ENCODE results near the gene LAYN. TPM values are rescaled to one million over a fixed set of nuclear protein-coding genes. Genes with fewer than 3 reads are reported as not detected.
A peak's percentile ranks its signal among the peaks of the same experiment; 100 is the strongest.

LAYN gene
- total and polyA plus RNA-seq, 2 of the 13 experiments (the other 11 are each of a cell fraction or from before 2014, with no cell fraction given) = 0.17 TPM; not detected in 1

GRCh38 chr11:111604392-111605009 lies 64.0 kb downstream of the LAYN start:
- CTCF ChIA-PET (ENCODE audit: low intra/inter-chr PET ratio, low total read pairs) = interaction anchor here (0.9 to 2.6 kb wide), 2 partner anchors 122 to 173 kb away, joined by 4 to 16 read pairs; no protein-coding TSS in a partner anchor
- intact Hi-C loops (cut with micrococcal nuclease; ENCODE audit: unreplicated experiment) (loop anchor here (1.0 to 5.0 kb wide), 3 partner anchors 23 to 173 kb away; no protein-coding TSS in a partner anchor), in situ Hi-C loops (cut with HindIII; ENCODE audit: extremely low pct_ligation_motif_present, low pct_unique_long_range_greater_than_20kb) (loop anchor here (5.0 kb wide), 2 partner anchors 173 to 238 kb away; no protein-coding TSS in a partner anchor)
- Histone ChIP-seq H2AFZ (ENCODE audit: low read length) (no peak overlapping the region), H3K27ac (ENCODE audit: extremely low read length, insufficient read depth, low read length) (no peak overlapping the region), H3K9ac (ENCODE audit: insufficient read depth, low read depth, low read length) (0 out of 2 replicates have a peak overlapping the region, but pooled peaks have one; percentile 95), H3K4me3 (replicated peaks in 1 of 3; ENCODE audit: insufficient read depth in 1 of 3, low read depth in 2 of 3, low read length in 3 of 3) (peak overlapping the region; percentile 32 to 90 (median 84)), H4K20me1 (ENCODE audit: insufficient read depth, low read length) (peaks cover 10% of the 10 kb centered on the region), H3K9me3 (ENCODE audit: low read length) (no peaks in the 10 kb centered on the region), H3K4me1 (ENCODE audit: insufficient read depth, low read length) (peaks cover 51% of the 10 kb centered on the region), H3K36me3 (replicated peaks in 1 of 2; ENCODE audit: control insufficient read depth in 1 of 2, insufficient read depth in 2 of 2, low read length in 2 of 2) (no peaks in the 10 kb centered on the region), H3K79me2 (ENCODE audit: insufficient read depth, low read length) (peaks cover 63% of the 10 kb centered on the region), H3K27me3 (ENCODE audit: control insufficient read depth in 1 of 2, insufficient read depth in 2 of 2, low read length in 2 of 2) (no peaks in the 10 kb centered on the region), H3K4me2 (ENCODE audit: low read depth, low read length) (peak overlapping the region; percentile 90)
- WGBS (ENCODE audit: low lambda C conversion rate) = 25% methylated on average over 9 of the region's 9 CpGs
- POLR2A ChIA-PET = interaction anchor here (0.6 to 3.1 kb wide), 5 partner anchors 9 to 173 kb away, joined by 3 to 17 read pairs (median 3); partner anchors contain the start of gene PPP2R1B
- FAIRE-seq = no peak
- DNase-seq (ENCODE audit: low spot score) = peak; percentile 61
- BruUV-seq (replicated peaks) = no TSS peak
- no peak for ATAC-seq
- TF ChIP-seq CBX1 (IDR thresholded peaks at IDR 0.05; ENCODE audit: low read depth) (no peak), GATAD2A (CRISPR knock-in tag; IDR thresholded peaks at IDR 0.05) (peak; percentile 30; the same call in 1 of the 2 replicates), SMC3 (IDR thresholded peaks at IDR 0.05; ENCODE audit: low read length) (peak; percentile 60), ATF7-NPFF (CRISPR knock-in tag; IDR thresholded peaks at IDR 0.05; ENCODE audit: low read depth) (no peak), AGO2 (optimal IDR thresholded peaks at IDR 0.05; ENCODE audit: low read depth, low read length) (no peak), GLMP (CRISPR knock-in tag; IDR thresholded peaks at IDR 0.05; ENCODE audit: borderline replicate concordance) (no peak), ZNF75D (CRISPR knock-in tag; IDR thresholded peaks at IDR 0.05; ENCODE audit: borderline replicate concordance) (no peak), CTCF (CRISPR knock-in tag; IDR thresholded peaks at IDR 0.05) (peak; percentile 71), HOXD1 (CRISPR knock-in tag; IDR thresholded peaks at IDR 0.05) (no peak), BORCS8-MEF2B (CRISPR knock-in tag; IDR thresholded peaks at IDR 0.05) (no peak), HDAC1 (CRISPR knock-in tag; IDR thresholded peaks at IDR 0.05) (no peak), ZNF792 (CRISPR knock-in tag; IDR thresholded peaks at IDR 0.05) (no peak), IRF2 (CRISPR knock-in tag; IDR thresholded peaks at IDR 0.05) (no peak), ARID3A (IDR thresholded peaks at IDR 0.05; ENCODE audit: low read depth, low read length) (peak; percentile 75; the same call in 1 of the 2 replicates), ZNF296 (CRISPR knock-in tag; conservative IDR thresholded peaks at IDR 0.05) (no peak), MIXL1 (CRISPR knock-in tag; IDR thresholded peaks at IDR 0.05) (peak; percentile 39; the same call in 1 of the 2 replicates), FIP1L1 (IDR thresholded peaks at IDR 0.05; ENCODE audit: borderline replicate concordance, insufficient read depth, low read depth, low read length) (no peak), ZNF317 (CRISPR knock-in tag; IDR thresholded peaks at IDR 0.05) (no peak), JARID2 (CRISPR knock-in tag; IDR thresholded peaks at IDR 0.05; ENCODE audit: insufficient replicate concordance) (no peak), PBX2 (CRISPR knock-in tag; IDR thresholded peaks at IDR 0.05) (peak; percentile 62)
